Measurements from ENCODE around the gene MNT. TPM values are rescaled to one million over a fixed set of nuclear protein-coding genes. Genes with fewer than 3 reads are reported as not detected.

The MNT gene
- total and polyA plus RNA-seq, 2 experiments from 2014 or later = 5.7 to 6.4 TPM

DNA sequence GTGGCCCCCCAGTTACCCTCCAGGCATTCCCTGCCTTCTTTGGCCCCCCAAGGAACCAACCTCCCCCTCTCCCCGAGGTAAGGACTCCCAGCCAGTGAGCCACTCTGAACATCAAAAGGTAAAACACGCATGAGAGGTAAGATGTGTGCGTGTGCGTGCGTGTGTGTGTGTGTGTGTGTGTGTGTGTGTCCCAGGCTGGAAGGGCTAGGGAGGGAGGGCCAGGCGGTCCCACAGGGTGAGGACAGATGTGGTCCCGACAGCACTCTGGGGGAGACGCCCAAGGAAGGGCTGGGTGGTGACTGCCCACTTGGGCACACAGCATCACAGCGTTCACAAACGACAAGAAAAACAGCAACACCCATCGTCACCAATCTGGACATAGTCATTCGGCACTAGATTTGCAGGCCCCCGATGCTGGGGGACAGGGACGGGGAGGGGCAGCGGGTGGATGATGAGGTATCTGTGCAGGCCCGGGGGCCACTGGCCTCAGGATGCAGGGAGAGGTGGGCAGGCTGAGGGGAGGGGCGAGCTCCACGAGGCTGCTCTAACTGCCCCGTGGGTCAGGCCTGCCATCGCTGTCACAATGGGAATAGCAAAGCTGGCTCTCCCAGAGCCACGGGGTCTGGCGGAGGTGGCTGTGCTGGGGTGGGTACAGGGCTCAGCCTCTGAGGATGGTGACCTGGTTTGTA, 16.3 kb downstream of the MNT start:
- Histone ChIP-seq H3K36me3 (ENCODE audit: insufficient read depth) (no peaks in the 10 kb centered on the region), H2AFZ (no peak overlapping the region), H3K4me1 (ENCODE audit: insufficient read depth) (peaks cover 18% of the 10 kb centered on the region), H3F3A (replicated peaks; ENCODE audit: low read depth) (no peaks in the 10 kb centered on the region; the same call in 1 of the 2 replicates), H3K4me3 (no peak overlapping the region), H4K20me1 (replicated peaks; ENCODE audit: insufficient read depth) (no peaks in the 10 kb centered on the region; the same call in 1 of the 2 replicates), H3K27me3 (ENCODE audit: insufficient read depth) (no peaks in the 10 kb centered on the region), H3K27ac (ENCODE audit: low read depth) (no peak overlapping the region), H3K4me2 (no peak overlapping the region), H3K9me2 (ENCODE audit: insufficient read depth) (no peaks in the 10 kb centered on the region), H3K79me2 (replicated peaks; ENCODE audit: insufficient read depth) (peaks cover 4% of the 10 kb centered on the region; the same call in 1 of the 2 replicates)
- no peaks in the 10 kb centered on the region for H3K9me3 Mint-ChIP-seq
- TF ChIP-seq EZH2phosphoT487 (IDR thresholded peaks at IDR 0.05; ENCODE audit: unreplicated experiment) = no peak
- no peak for TF ChIP-seq EZH2 (IDR thresholded peaks at IDR 0.05; ENCODE audit: low read depth, unreplicated experiment)
- no peak for TF ChIP-seq CTCF (conservative IDR thresholded peaks at IDR 0.05; ENCODE audit: low read depth in 2 of 2)
- no peak for TF ChIP-seq POLR2AphosphoS5 (IDR thresholded peaks at IDR 0.05; ENCODE audit: low read depth)
- no peak for TF ChIP-seq ZNF114 (CRISPR knock-in tag; IDR thresholded peaks at IDR 0.05)
- TF ChIP-seq JUNB (IDR thresholded peaks at IDR 0.05; ENCODE audit: unreplicated experiment) = no peak
- H3K36me3 Mint-ChIP-seq (ENCODE audit: low read depth) = peaks cover 9% of the 10 kb centered on the region; the same call in 2 of the 3 replicates
- no peak overlapping the region for H3K4me3 Mint-ChIP-seq
- peaks cover 31% of the 10 kb centered on the region for H3K4me1 Mint-ChIP-seq
- DNase-seq (ENCODE audit: low spot score) = no peak
- H3K27me3 Mint-ChIP-seq (ENCODE audit: insufficient read depth, low read depth, poor library complexity) = peaks cover 20% of the 10 kb centered on the region
- no peak overlapping the region for H3K27ac Mint-ChIP-seq
- ATAC-seq = no peak

- Histone ChIP-seq H3K9me2 (ENCODE audit: insufficient read depth) (no peaks in the 10 kb centered on the region), H3K4me1 (ENCODE audit: insufficient read depth) (peaks cover 18% of the 10 kb centered on the region), H3K4me3 (no peak overlapping the region), H2AFZ (no peak overlapping the region), H3K27me3 (ENCODE audit: insufficient read depth) (no peaks in the 10 kb centered on the region), H3K36me3 (ENCODE audit: insufficient read depth) (no peaks in the 10 kb centered on the region), H3K79me2 (replicated peaks; ENCODE audit: insufficient read depth) (no peaks in the 10 kb centered on the region), H3F3A (replicated peaks; ENCODE audit: low read depth) (no peaks in the 10 kb centered on the region; the same call in 1 of the 2 replicates), H4K20me1 (replicated peaks; ENCODE audit: insufficient read depth) (no peaks in the 10 kb centered on the region; the same call in 1 of the 2 replicates), H3K4me2 (no peak overlapping the region), H3K27ac (ENCODE audit: low read depth) (peak overlapping the region; percentile 55; the same call in 1 of the 2 replicates)
- Mint-ChIP-seq H3K27me3 (ENCODE audit: insufficient read depth, low read depth, poor library complexity) (peaks cover 13% of the 10 kb centered on the region), H3K4me3 (no peak overlapping the region; the same call in 2 of the 3 replicates), H3K4me1 (peaks cover 24% of the 10 kb centered on the region), H3K9me3 (no peaks in the 10 kb centered on the region), H3K27ac (peak overlapping the region; percentile 78; the same call in 1 of the 2 replicates), H3K36me3 (ENCODE audit: low read depth) (peaks cover 9% of the 10 kb centered on the region; the same call in 2 of the 3 replicates)
- ATAC-seq (no peak), DNase-seq (ENCODE audit: low spot score) (no peak)
- no peak for TF ChIP-seq JUNB (IDR thresholded peaks at IDR 0.05; ENCODE audit: unreplicated experiment)
- TF ChIP-seq EZH2phosphoT487 (IDR thresholded peaks at IDR 0.05; ENCODE audit: unreplicated experiment) = no peak
- no peak for TF ChIP-seq CTCF (conservative IDR thresholded peaks at IDR 0.05; ENCODE audit: low read depth in 2 of 2)
- TF ChIP-seq ETS1 (IDR thresholded peaks at IDR 0.05) = no peak
- TF ChIP-seq CREB1 (CRISPR knock-in tag; IDR thresholded peaks at IDR 0.05; ENCODE audit: low read depth) = no peak
- no peak for TF ChIP-seq POLR2AphosphoS5 (IDR thresholded peaks at IDR 0.05; ENCODE audit: low read depth)
- TF ChIP-seq EZH2 (IDR thresholded peaks at IDR 0.05; ENCODE audit: low read depth, unreplicated experiment) = no peak
- no peak for TF ChIP-seq STAT1 (IDR thresholded peaks at IDR 0.05; ENCODE audit: unreplicated experiment)
- no peak for TF ChIP-seq ZNF114 (CRISPR knock-in tag; IDR thresholded peaks at IDR 0.05)
- no peak for TF ChIP-seq NANOG (IDR thresholded peaks at IDR 0.05; ENCODE audit: borderline replicate concordance)
- TF ChIP-seq REST (IDR thresholded peaks at IDR 0.05; ENCODE audit: unreplicated experiment) = no peak
These were observed 17.2 kb downstream of the MNT start for GRCh38 chr17:2383628-2384167.
